HCT116 (cell line): ENCODE measurements around the gene SH2D3C. TPM values are rescaled to one million over a fixed set of nuclear protein-coding genes. Genes with fewer than 3 reads are reported as not detected.

Source experiments
- ATAC-seq: fragments of 200-7000 bp; cut with Tn5 transposase; 2 replicates; pipeline ENCODE4 v1.9.1; 2020; ENCODE audit warnings: mild to moderate bottlenecking, moderate library complexity
- BruUV-seq: library from RNA; stranded (reverse); fragments of 400-500 nt; replicated peaks from 2 replicates; lab custom pipeline; 2021; lab: Mats Ljungman, UMichigan
- CTCF ChIA-PET: fragments of 300-600 bp; sonication (Branson Sonifier 250); formaldehyde crosslinking; loops from one replicate; lab custom pipeline; 2021; ENCODE audit warnings: antibody characterized with exemption; lab: Charles Lee
- POLR2A ChIA-PET: fragments of 300-600, 350-600 bp; sonication (Branson Sonifier 250); formaldehyde crosslinking; loops from one replicate; lab custom pipeline; 2021; ENCODE audit warnings: antibody characterized with exemption; lab: Charles Lee
- RAD21 ChIA-PET, 2 experiments: fragments of 300-600 bp; sonication (Branson Sonifier 250); formaldehyde crosslinking; loops; one replicate each; lab custom pipeline; 2023; ENCODE audit warnings: low total read pairs in 2 of 2; ENCODE audit not compliant: uncharacterized antibody in 2 of 2, unreplicated experiment in 2 of 2, low non-redundant PET in 1 of 2; lab: Charles Lee
- DNase-seq: peaks from one replicate; pipeline ENCODE4 v3.0.0-alpha.2; 2010; ENCODE audit warnings: low read depth, low spot score
- H2AFZ ChIP-seq: fragments of 200-600 bp; shearing (Covaris generic), sonication (generic); 2 replicates; pipeline ENCODE4 v1.6.1; 2017; ENCODE audit warnings: low read depth, mixed run types, mixed read lengths, antibody characterized with exemption, low read length; ENCODE audit not compliant: poor library complexity, severe bottlenecking
- H3K27ac ChIP-seq: 2 replicates; pipeline ENCODE4 v1.5.1; 2012; ENCODE audit warnings: low read depth, low read length
- H3K27me3 ChIP-seq: fragments of 200-600 bp; sonication (generic); 2 replicates; pipeline ENCODE4 v1.6.1; 2016; ENCODE audit warnings: mixed run types, low read length, mixed read lengths; ENCODE audit not compliant: insufficient read depth
- H3K36me3 ChIP-seq, 2 experiments: fragments of 200-500 bp in 1 of 2; fragments of 200-600 bp in 1 of 2; sonication (Bioruptor generic) in 1 of 2; sonication (generic) in 1 of 2; 2 replicates each; pipeline versions ENCODE4 v1.5.1 to v1.6.1; 2014 to 2016; ENCODE audit warnings: low read length in 2 of 2, inconsistent platforms in 1 of 2, mixed read lengths in 1 of 2, mixed run types in 1 of 2; ENCODE audit not compliant: insufficient read depth in 2 of 2, control insufficient read depth in 1 of 2
- H3K4me1 ChIP-seq, 2 experiments: fragments of 200-600 bp in 1 of 2; sonication (generic) in 1 of 2; 2 replicates each; pipeline versions ENCODE4 v1.5.1 to v1.6.1; 2012 to 2017; ENCODE audit warnings: low read length in 2 of 2, inconsistent platforms in 1 of 2, mild to moderate bottlenecking in 1 of 2, mixed read lengths in 1 of 2, mixed run types in 1 of 2, moderate library complexity in 1 of 2; ENCODE audit not compliant: insufficient read depth in 2 of 2, control insufficient read depth in 1 of 2
- H3K4me2 ChIP-seq: fragments of 200-600 bp; sonication (generic); 2 replicates; pipeline ENCODE4 v1.6.1; 2017; ENCODE audit warnings: mixed run types, low read length, mixed read lengths
- H3K4me3 ChIP-seq, 2 experiments: fragments of 200-600 bp in 1 of 2; sonication (generic) in 1 of 2; replicated peaks in 1 of 2; 2 replicates each; pipeline ENCODE4 v1.5.1; 2011 to 2016; ENCODE audit warnings: low read length in 2 of 2, control low read depth in 1 of 2, low read depth in 1 of 2, mild to moderate bottlenecking in 1 of 2, mixed read lengths in 1 of 2, mixed run types in 1 of 2
- H3K79me2 ChIP-seq: fragments of 200-600 bp; sonication (generic); 2 replicates; pipeline ENCODE4 v1.6.1; 2017; ENCODE audit warnings: mild to moderate bottlenecking, mixed run types, low read length, moderate library complexity, mixed read lengths; ENCODE audit not compliant: insufficient read depth
- H3K9ac ChIP-seq: fragments of 200-600 bp; sonication (generic); 2 replicates; pipeline ENCODE4 v1.6.1; 2016; ENCODE audit warnings: low read length, mixed read lengths
- H3K9me2 ChIP-seq: fragments of 200-600 bp; sonication (generic), shearing (Covaris generic); 2 replicates; pipeline ENCODE4 v1.6.1; 2017; ENCODE audit warnings: mixed run types, mild to moderate bottlenecking, moderate library complexity; ENCODE audit not compliant: insufficient read depth
- H3K9me3 ChIP-seq, 2 experiments: fragments of 200-500 bp in 1 of 2; fragments of 200-600 bp in 1 of 2; sonication (Bioruptor generic) in 1 of 2; sonication (generic) in 1 of 2; 2 replicates each; pipeline ENCODE4 v1.6.1; 2014 to 2017; ENCODE audit warnings: low read length in 2 of 2, mixed read lengths in 2 of 2, inconsistent platforms in 1 of 2, low read depth in 1 of 2, mild to moderate bottlenecking in 1 of 2, mixed run types in 1 of 2, moderate library complexity in 1 of 2; ENCODE audit not compliant: control insufficient read depth in 1 of 2, insufficient read depth in 1 of 2
- H4K20me1 ChIP-seq: fragments of 200-600 bp; sonication (generic), shearing (Covaris generic); 2 replicates; pipeline ENCODE4 v1.6.1; 2017; ENCODE audit warnings: mixed run types, mild to moderate bottlenecking, moderate library complexity; ENCODE audit not compliant: insufficient read depth
- ATF3 ChIP-seq: IDR thresholded peaks from 2 replicates; pipeline ENCODE4 v1.6.1; 2012
- CBX3 ChIP-seq: IDR thresholded peaks from 2 replicates; pipeline ENCODE4 v1.6.1; 2012; ENCODE audit warnings: low read depth
- CTCF ChIP-seq, 3 experiments: fragments of 200-600 bp in 1 of 3; sonication (generic) in 1 of 3; IDR thresholded peaks in 2 of 3; conservative IDR thresholded peaks in 1 of 3; 2 replicates each; pipeline ENCODE4 v1.5.1; 2012 to 2017; ENCODE audit warnings: low read depth in 2 of 3, low read length in 2 of 3, antibody characterized with exemption in 1 of 3, borderline replicate concordance in 1 of 3, control low read depth in 1 of 3, mild to moderate bottlenecking in 1 of 3, mixed read lengths in 1 of 3, mixed run types in 1 of 3, moderate library complexity in 1 of 3; ENCODE audit not compliant: insufficient read depth in 1 of 3
- EGR1 ChIP-seq: IDR thresholded peaks from 2 replicates; pipeline ENCODE4 v1.6.1; 2012; ENCODE audit warnings: low read depth
- EZH2 ChIP-seq: fragments of 200-600 bp; sonication (generic); IDR thresholded peaks from 2 replicates; pipeline ENCODE4 v1.6.1; 2017; ENCODE audit warnings: antibody characterized with exemption, mixed run types
- EZH2phosphoT487 ChIP-seq: fragments of 200-600 bp; IDR thresholded peaks from 2 replicates; pipeline ENCODE4 v1.6.1; 2018; ENCODE audit warnings: antibody characterized with exemption, borderline replicate concordance
- FOSL1 ChIP-seq: IDR thresholded peaks from 2 replicates; pipeline ENCODE4 v1.6.1; 2012; ENCODE audit warnings: low read depth
- REST ChIP-seq: IDR thresholded peaks from 2 replicates; pipeline ENCODE4 v1.6.1; 2012; ENCODE audit warnings: low read depth
- SIN3A ChIP-seq: IDR thresholded peaks from 2 replicates; pipeline ENCODE4 v1.6.1; 2012; ENCODE audit warnings: low read depth
- SRF ChIP-seq: IDR thresholded peaks from 2 replicates; pipeline ENCODE4 v1.6.1; 2012; ENCODE audit warnings: low read depth
- ZBTB33 ChIP-seq: IDR thresholded peaks from 2 replicates; pipeline ENCODE4 v1.6.1; 2011; ENCODE audit warnings: mild to moderate bottlenecking, low read length, moderate library complexity; ENCODE audit not compliant: insufficient replicate concordance; ENCODE audit errors: extremely low read depth
- ZNF274 ChIP-seq: fragments of 200-500 bp; sonication (Bioruptor generic); IDR thresholded peaks from 2 replicates; pipeline ENCODE4 v1.6.1; 2014; ENCODE audit warnings: mild to moderate bottlenecking, low read depth, low read length, inconsistent platforms
- intact Hi-C: fragments of 100-400 bp; cut with micrococcal nuclease; formaldehyde crosslinking; loops from 2 replicates; pipeline ENCODE4 v1.10.0; 2022
- total RNA-seq: library from RNA; stranded (reverse); gene quantifications from one replicate; pipeline ENCODE4 v1.2.1, GENCODE V29; 2021; ENCODE audit not compliant: unreplicated experiment

The SH2D3C gene
- total RNA-seq, 1 experiment from 2014 or later, result 1.3 TPM

GRCh38 chr9:127714020-127714750, 64.3 kb downstream of the SH2D3C start:
- no peak for TF ChIP-seq EGR1
- TF ChIP-seq SRF, result no peak
- no peak for TF ChIP-seq ZNF274
- TF ChIP-seq FOSL1, result no peak
- no peak for TF ChIP-seq REST
- TF ChIP-seq CTCF (IDR thresholded peaks at IDR 0.05 in 2 of 3, conservative IDR thresholded peaks at IDR 0.05 in 1 of 3; ENCODE audit: borderline replicate concordance in 1 of 3, insufficient read depth in 1 of 3, low read depth in 2 of 3, low read length in 2 of 3), result no peak
- no peak for TF ChIP-seq EZH2
- TF ChIP-seq EZH2phosphoT487, result no peak
- TF ChIP-seq SIN3A, result no peak
- no peak for TF ChIP-seq ATF3
- no peak for TF ChIP-seq ZBTB33
- no peak for TF ChIP-seq CBX3
- H3K9me3 ChIP-seq, result no peaks in the 10 kb centered on the region
- peak overlapping the region; percentile 26; the same call in 1 of the 2 replicates for H3K27ac ChIP-seq
- peak overlapping the region; percentile 91 for H3K4me2 ChIP-seq
- peak overlapping the region; percentile 90 to 92 for H3K4me3 ChIP-seq
- H3K9me2 ChIP-seq, result no peaks in the 10 kb centered on the region
- RAD21 ChIA-PET, result no interaction called here
- peaks cover 8 to 15% of the 10 kb centered on the region in 2 experiments for H3K4me1 ChIP-seq
- H2AFZ ChIP-seq, result no peak overlapping the region
- H3K79me2 ChIP-seq, result peaks cover 13% of the 10 kb centered on the region
- BruUV-seq, result no TSS peak
- ATAC-seq (no peak), DNase-seq (no peak)
- POLR2A ChIA-PET, result no interaction called here
- no peaks in the 10 kb centered on the region for H3K27me3 ChIP-seq
- CTCF ChIA-PET, result interaction anchor here (0.7 kb wide), 1 partner anchor 188 kb away, joined by 3 read pairs; no protein-coding TSS in a partner anchor
- no peaks in the 10 kb centered on the region for H4K20me1 ChIP-seq
- peak overlapping the region; percentile 93 for H3K9ac ChIP-seq
- peaks cover 0 to 4% of the 10 kb centered on the region in 2 experiments; a peak in 1 of 4 replicates for H3K36me3 ChIP-seq
- intact Hi-C loops, result no loop called here
